Measurements from ENCODE around the gene C22orf39. TPM values are rescaled to one million over a fixed set of nuclear protein-coding genes. Genes with fewer than 3 reads are reported as not detected.
A peak's percentile ranks its signal among the peaks of the same experiment; 100 is the strongest.

C22orf39 gene
- total RNA-seq, 1 donor from 2014 or later, result 29.2 TPM

DNA sequence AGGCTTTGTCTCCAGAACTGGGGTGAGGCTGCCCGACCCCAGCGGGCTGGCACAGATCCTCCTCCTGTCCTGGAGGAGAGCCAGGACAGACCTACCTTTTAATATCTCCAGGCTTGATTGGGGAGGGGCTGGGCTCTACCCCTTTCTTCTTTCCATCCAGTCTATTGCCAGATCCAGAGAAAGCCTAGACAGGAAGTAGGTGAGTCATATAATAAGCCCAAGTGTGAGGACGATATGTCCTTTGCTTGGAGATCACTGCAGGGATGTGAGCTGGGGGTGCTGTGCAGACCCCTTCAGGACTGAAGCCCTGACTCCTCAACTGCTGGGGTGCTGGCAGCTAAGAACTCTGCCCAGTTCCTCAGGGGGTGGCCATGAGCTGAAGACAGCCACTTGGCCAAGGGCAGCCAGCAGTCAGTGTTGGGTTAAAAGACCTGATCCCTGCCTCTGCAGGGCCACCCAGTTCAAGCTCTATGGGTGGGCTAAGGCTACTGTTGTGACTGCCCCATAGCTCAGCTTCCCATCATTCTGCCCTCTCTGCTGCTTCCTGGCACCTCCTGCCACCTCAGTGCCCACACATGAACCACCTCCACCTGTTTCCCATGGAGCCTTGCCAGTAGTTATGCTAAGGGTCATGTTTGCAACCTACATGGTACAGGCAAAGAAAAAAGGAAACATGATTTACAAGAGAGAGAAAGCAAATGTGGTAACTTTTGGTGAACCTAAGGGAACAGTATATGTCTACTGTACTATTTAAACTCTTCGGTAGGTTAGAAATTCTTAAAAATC lies 8.3 kb upstream of the C22orf39 start:
- peak overlapping the region in 1 of 3 donors; percentile 40 for H3K9ac ChIP-seq (ENCODE audit: low read depth in 1 of 3, low read length in 3 of 3)
- no peak overlapping the region for H3K27ac ChIP-seq (ENCODE audit: low read depth, low read length)
- H3K4me1 ChIP-seq (ENCODE audit: control insufficient read depth in 3 of 3, insufficient read depth in 3 of 3, low read length in 3 of 3), result no peaks in the 10 kb centered on the region
- no peaks in the 10 kb centered on the region for H3K9me3 ChIP-seq (ENCODE audit: control insufficient read depth in 3 of 3, low read length in 3 of 3)
- peaks cover 67 to 81% (median 69%) of the 10 kb centered on the region in 3 donors for H3K36me3 ChIP-seq (ENCODE audit: control insufficient read depth in 3 of 3, insufficient read depth in 3 of 3, low read length in 3 of 3)
- H3K27me3 ChIP-seq (ENCODE audit: control insufficient read depth in 3 of 3, insufficient read depth in 3 of 3, low read length in 3 of 3), result no peaks in the 10 kb centered on the region
- no peak overlapping the region for H3K4me3 ChIP-seq (ENCODE audit: low read length in 3 of 3)

DNA sequence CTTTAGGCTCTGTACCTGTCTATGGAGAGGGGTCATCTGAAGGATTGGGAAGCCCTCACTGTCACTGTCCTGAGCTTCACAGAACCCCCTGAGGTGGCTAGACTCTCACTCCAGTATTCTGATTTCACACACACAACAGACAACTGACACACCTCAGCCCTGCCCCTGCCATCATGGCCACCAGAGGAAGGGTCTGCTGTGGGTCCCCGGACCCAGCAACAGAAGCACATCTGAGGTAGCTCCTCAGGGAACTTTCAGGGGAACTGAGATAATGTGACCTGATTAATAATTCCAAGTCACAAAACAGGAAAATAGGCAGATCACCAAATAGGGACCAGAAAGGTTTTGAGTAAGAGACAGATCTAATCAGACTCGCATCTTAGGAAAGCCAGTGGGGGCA lies 7.5 kb upstream of the C22orf39 start:
- Histone ChIP-seq H3K9ac (ENCODE audit: low read depth in 1 of 3, low read length in 3 of 3) (no peak overlapping the region), H3K27ac (ENCODE audit: low read depth, low read length) (no peak overlapping the region), H3K4me1 (ENCODE audit: control insufficient read depth in 3 of 3, insufficient read depth in 3 of 3, low read length in 3 of 3) (no peaks in the 10 kb centered on the region), H3K4me3 (ENCODE audit: low read length in 3 of 3) (no peak overlapping the region), H3K27me3 (ENCODE audit: control insufficient read depth in 3 of 3, insufficient read depth in 3 of 3, low read length in 3 of 3) (no peaks in the 10 kb centered on the region), H3K9me3 (ENCODE audit: control insufficient read depth in 3 of 3, low read length in 3 of 3) (no peaks in the 10 kb centered on the region), H3K36me3 (ENCODE audit: control insufficient read depth in 3 of 3, insufficient read depth in 3 of 3, low read length in 3 of 3) (peaks cover 64 to 82% (median 66%) of the 10 kb centered on the region in 3 donors)

DNA sequence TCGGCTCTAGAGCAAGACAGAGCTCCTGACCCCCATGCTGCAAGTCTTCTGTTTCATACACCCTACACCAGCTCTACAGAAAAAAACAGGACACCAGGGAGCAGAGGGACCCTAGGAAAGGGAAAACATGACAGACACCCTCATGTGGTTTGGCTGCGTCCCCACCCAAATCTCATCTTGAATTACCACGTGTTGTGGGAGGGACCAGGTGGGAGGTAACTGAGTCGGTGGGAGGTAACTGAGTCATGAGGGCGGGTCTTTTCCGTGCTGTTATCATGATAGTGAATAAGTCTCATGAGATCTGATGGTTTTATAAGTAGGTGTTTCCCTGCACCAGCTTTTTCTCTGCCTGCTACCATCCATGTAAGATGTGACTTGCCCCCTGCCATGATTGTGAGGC lies 6.6 kb upstream of the C22orf39 start:
- H3K9ac ChIP-seq (ENCODE audit: low read depth in 1 of 3, low read length in 3 of 3), result no peak overlapping the region
- no peaks in the 10 kb centered on the region for H3K4me1 ChIP-seq (ENCODE audit: control insufficient read depth in 3 of 3, insufficient read depth in 3 of 3, low read length in 3 of 3)
- H3K4me3 ChIP-seq (ENCODE audit: low read length in 3 of 3), result no peak overlapping the region
- no peaks in the 10 kb centered on the region for H3K9me3 ChIP-seq (ENCODE audit: control insufficient read depth in 3 of 3, low read length in 3 of 3)
- no peaks in the 10 kb centered on the region for H3K27me3 ChIP-seq (ENCODE audit: control insufficient read depth in 3 of 3, insufficient read depth in 3 of 3, low read length in 3 of 3)
- H3K36me3 ChIP-seq (ENCODE audit: control insufficient read depth in 3 of 3, insufficient read depth in 3 of 3, low read length in 3 of 3), result peaks cover 64 to 86% (median 66%) of the 10 kb centered on the region in 3 donors
- no peak overlapping the region for H3K27ac ChIP-seq (ENCODE audit: low read depth, low read length)

DNA sequence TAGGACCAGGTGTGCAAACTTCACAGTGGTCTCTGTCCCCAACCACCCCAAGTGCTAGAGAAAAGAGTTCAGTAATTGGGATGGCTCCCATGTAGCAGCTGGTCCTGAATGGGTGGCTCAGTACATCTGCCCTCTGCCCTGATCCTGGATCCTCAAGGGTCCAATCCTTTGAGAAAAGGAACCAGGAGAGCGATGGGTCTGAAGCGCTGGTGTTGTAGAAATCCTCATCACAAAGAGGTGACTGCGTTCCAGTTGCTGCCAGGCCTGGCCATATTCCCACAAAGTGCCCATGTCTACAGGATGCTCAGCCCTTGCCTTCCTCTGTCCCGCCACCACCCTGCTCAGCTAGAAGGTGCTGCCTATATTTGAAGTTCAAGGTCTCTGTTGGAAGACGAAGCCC lies 6.2 kb upstream of the C22orf39 start:
- Histone ChIP-seq H3K36me3 (ENCODE audit: control insufficient read depth in 3 of 3, insufficient read depth in 3 of 3, low read length in 3 of 3) (peaks cover 64 to 85% (median 64%) of the 10 kb centered on the region in 3 donors), H3K27ac (ENCODE audit: low read depth, low read length) (no peak overlapping the region), H3K4me1 (ENCODE audit: control insufficient read depth in 3 of 3, insufficient read depth in 3 of 3, low read length in 3 of 3) (peaks cover 0 to 4% (median 3%) of the 10 kb centered on the region in 3 donors), H3K27me3 (ENCODE audit: control insufficient read depth in 3 of 3, insufficient read depth in 3 of 3, low read length in 3 of 3) (no peaks in the 10 kb centered on the region), H3K9ac (ENCODE audit: low read depth in 1 of 3, low read length in 3 of 3) (peak overlapping the region in 1 of 3 donors; percentile 20), H3K4me3 (ENCODE audit: low read length in 3 of 3) (no peak overlapping the region), H3K9me3 (ENCODE audit: control insufficient read depth in 3 of 3, low read length in 3 of 3) (no peaks in the 10 kb centered on the region)

DNA sequence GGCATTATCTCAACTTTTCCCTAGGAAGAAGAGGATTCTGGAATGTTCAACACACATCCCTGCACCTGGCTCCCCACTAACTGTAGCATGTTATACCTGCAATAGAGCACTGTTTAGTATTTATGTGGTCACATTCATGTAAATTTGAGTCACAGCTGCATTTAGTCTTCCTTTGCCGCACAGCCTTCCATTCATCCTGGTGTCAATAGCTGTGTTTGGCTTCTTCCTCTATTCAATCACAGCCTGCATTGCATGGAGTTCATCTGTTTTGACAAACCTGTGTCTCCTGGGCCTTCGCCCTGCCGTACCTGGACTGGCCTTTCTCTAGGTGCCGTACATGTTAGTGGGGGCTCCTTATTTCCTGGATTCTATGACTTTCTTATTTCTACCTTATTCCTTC lies 4.1 kb upstream of the C22orf39 start:
- peaks cover 8 to 19% (median 17%) of the 10 kb centered on the region in 3 donors for H3K4me1 ChIP-seq (ENCODE audit: control insufficient read depth in 3 of 3, insufficient read depth in 3 of 3, low read length in 3 of 3)
- no peak overlapping the region for H3K9ac ChIP-seq (ENCODE audit: low read depth in 1 of 3, low read length in 3 of 3)
- no peaks in the 10 kb centered on the region for H3K27me3 ChIP-seq (ENCODE audit: control insufficient read depth in 3 of 3, insufficient read depth in 3 of 3, low read length in 3 of 3)
- no peaks in the 10 kb centered on the region for H3K9me3 ChIP-seq (ENCODE audit: control insufficient read depth in 3 of 3, low read length in 3 of 3)
- no peak overlapping the region for H3K27ac ChIP-seq (ENCODE audit: low read depth, low read length)
- H3K4me3 ChIP-seq (ENCODE audit: low read length in 3 of 3), result no peak overlapping the region
- H3K36me3 ChIP-seq (ENCODE audit: control insufficient read depth in 3 of 3, insufficient read depth in 3 of 3, low read length in 3 of 3), result peaks cover 51 to 67% (median 51%) of the 10 kb centered on the region in 3 donors

DNA sequence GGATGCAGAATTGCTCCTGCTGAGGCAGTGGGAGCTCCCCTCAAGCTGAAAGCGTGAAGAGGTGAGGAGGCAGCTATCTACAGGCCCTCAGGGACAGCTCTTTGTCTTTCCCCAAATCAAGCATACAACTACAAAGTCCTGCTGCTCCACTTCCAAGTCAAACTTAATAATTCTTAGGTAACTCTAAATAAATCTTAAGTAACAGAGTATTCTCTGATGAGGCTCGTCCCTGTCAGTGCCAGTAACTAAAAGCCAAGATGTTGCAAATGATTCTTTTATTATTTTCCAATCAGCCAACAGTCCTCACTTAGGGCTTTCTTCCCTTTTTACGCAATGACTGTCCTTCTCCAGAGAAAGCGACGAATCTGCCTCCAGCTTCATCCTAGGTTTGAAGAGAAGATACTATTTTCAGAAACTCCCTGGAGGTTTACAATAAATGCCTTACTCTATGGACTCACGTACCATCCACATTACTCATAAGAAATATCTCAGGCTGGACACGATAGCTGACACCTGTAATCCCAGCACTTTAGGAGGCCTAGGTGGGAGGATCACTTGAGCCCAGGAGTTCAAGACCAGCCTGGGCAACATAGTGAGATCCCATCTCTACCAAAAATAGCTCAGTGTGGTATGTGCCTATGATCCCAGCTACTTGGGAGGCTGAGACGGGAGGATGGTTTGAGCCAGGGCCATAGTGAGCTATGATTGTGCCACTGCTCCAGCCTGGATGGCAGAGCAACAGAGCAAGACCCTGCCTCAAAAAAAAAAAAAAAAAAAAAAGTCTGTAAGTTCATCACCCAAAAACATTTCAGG lies 3.1 kb upstream of the C22orf39 start:
- Histone ChIP-seq H3K4me3 (ENCODE audit: low read length in 3 of 3) (no peak overlapping the region), H3K9me3 (ENCODE audit: control insufficient read depth in 3 of 3, low read length in 3 of 3) (no peaks in the 10 kb centered on the region), H3K36me3 (ENCODE audit: control insufficient read depth in 3 of 3, insufficient read depth in 3 of 3, low read length in 3 of 3) (peaks cover 41 to 57% (median 41%) of the 10 kb centered on the region in 3 donors), H3K27ac (ENCODE audit: low read depth, low read length) (no peak overlapping the region), H3K9ac (ENCODE audit: low read depth in 1 of 3, low read length in 3 of 3) (no peak overlapping the region), H3K27me3 (ENCODE audit: control insufficient read depth in 3 of 3, insufficient read depth in 3 of 3, low read length in 3 of 3) (no peaks in the 10 kb centered on the region), H3K4me1 (ENCODE audit: control insufficient read depth in 3 of 3, insufficient read depth in 3 of 3, low read length in 3 of 3) (peaks cover 13 to 27% (median 26%) of the 10 kb centered on the region in 3 donors)

DNA sequence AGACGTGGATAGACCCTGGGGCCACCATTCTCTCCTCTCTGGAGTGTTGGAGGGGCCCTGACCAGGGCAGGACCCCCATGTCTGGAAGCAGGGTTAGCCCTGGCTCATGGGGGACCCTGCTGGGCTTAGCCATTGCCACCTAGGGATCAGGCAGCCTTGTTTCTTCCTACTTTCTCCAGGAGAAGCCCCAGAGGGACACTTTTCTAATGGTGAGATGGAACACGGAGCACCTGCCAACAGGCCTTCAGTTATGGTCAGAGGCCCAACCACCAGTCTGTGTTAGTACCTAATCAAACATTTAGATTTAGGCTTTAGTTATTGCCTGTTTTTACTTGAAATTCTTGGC lies 1.9 kb upstream of the C22orf39 start:
- Histone ChIP-seq H3K9ac (ENCODE audit: low read depth in 1 of 3, low read length in 3 of 3) (no peak overlapping the region), H3K27ac (ENCODE audit: low read depth, low read length) (no peak overlapping the region), H3K4me3 (ENCODE audit: low read length in 3 of 3) (no peak overlapping the region), H3K4me1 (ENCODE audit: control insufficient read depth in 3 of 3, insufficient read depth in 3 of 3, low read length in 3 of 3) (peaks cover 13 to 36% (median 27%) of the 10 kb centered on the region in 3 donors), H3K9me3 (ENCODE audit: control insufficient read depth in 3 of 3, low read length in 3 of 3) (no peaks in the 10 kb centered on the region), H3K27me3 (ENCODE audit: control insufficient read depth in 3 of 3, insufficient read depth in 3 of 3, low read length in 3 of 3) (no peaks in the 10 kb centered on the region), H3K36me3 (ENCODE audit: control insufficient read depth in 3 of 3, insufficient read depth in 3 of 3, low read length in 3 of 3) (peaks cover 32 to 50% (median 34%) of the 10 kb centered on the region in 3 donors)

DNA sequence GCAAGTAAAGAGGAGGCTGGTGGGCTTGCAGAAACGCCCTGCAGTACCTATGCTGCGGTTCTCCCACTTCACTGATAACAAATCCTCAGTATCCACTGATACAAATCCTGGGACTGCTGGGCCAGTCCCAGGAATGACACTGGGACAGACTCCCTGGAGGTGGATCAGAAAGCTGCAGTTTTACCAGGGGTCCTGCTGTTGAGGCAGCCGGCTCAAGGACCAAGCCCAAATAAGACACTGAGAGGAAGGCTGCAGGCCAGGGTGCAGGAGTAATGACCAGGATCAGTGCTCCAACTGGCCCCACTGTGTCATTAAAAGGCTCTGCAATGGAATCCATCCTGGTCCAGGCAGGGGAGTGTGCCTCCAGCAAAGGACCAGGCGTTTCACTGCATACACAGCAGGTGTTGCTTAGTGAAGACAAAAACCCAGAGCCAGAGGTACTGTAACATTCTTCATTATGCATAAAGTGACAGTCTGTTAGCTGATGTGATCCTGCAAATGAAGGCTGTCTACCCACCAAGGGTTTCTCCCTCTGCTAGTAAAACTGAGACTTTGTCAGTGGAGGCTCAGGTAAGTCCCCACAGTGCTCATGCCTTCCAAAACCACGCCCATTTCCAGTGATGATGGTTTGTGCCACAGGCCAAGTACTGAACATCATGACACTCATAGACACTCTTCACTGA lies 1.4 kb upstream of the C22orf39 start:
- Histone ChIP-seq H3K27me3 (ENCODE audit: control insufficient read depth in 3 of 3, insufficient read depth in 3 of 3, low read length in 3 of 3) (no peaks in the 10 kb centered on the region), H3K9ac (ENCODE audit: low read depth in 1 of 3, low read length in 3 of 3) (peak overlapping the region in 1 of 3 donors; percentile 96), H3K9me3 (ENCODE audit: control insufficient read depth in 3 of 3, low read length in 3 of 3) (no peaks in the 10 kb centered on the region), H3K27ac (ENCODE audit: low read depth, low read length) (peak overlapping the region; percentile 89), H3K4me3 (ENCODE audit: low read length in 3 of 3) (no peak overlapping the region), H3K4me1 (ENCODE audit: control insufficient read depth in 3 of 3, insufficient read depth in 3 of 3, low read length in 3 of 3) (peaks cover 17 to 42% (median 31%) of the 10 kb centered on the region in 3 donors), H3K36me3 (ENCODE audit: control insufficient read depth in 3 of 3, insufficient read depth in 3 of 3, low read length in 3 of 3) (peaks cover 33 to 49% (median 34%) of the 10 kb centered on the region in 3 donors)

DNA sequence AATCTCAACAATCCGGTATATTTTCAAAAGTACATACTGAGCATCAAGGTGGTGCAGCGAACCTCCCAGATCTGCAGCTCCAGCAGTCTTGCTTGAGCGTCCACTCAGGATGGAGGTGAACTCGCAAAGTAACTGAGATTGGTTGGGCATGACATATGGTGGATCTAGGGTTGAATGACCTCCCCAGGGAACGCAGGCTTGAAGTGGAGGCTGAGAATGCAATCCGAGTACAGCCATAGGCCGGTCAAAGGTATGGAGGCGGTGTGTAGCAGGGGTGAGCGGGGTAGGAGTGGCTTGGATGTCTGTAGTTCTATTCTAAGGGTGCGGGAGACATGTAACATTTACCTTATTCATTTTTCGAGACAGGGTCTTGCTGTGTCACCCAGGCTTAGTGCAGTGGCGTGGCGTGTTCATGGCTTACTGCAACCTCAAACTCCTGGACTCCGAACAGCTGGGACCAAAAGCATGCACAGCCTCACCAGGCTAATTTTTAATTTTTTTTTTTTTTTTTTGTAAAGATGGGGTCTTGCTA lies 631 bp upstream of the C22orf39 start:
- H3K4me1 ChIP-seq (ENCODE audit: control insufficient read depth in 3 of 3, insufficient read depth in 3 of 3, low read length in 3 of 3), result peaks cover 24 to 49% (median 38%) of the 10 kb centered on the region in 3 donors
- peak overlapping the region; percentile 89 for H3K27ac ChIP-seq (ENCODE audit: low read depth, low read length)
- H3K4me3 ChIP-seq (ENCODE audit: low read length in 3 of 3), result peak overlapping the region; percentile 80 to 91 (median 84)
- H3K9me3 ChIP-seq (ENCODE audit: control insufficient read depth in 3 of 3, low read length in 3 of 3), result no peaks in the 10 kb centered on the region
- no peaks in the 10 kb centered on the region for H3K27me3 ChIP-seq (ENCODE audit: control insufficient read depth in 3 of 3, insufficient read depth in 3 of 3, low read length in 3 of 3)
- H3K9ac ChIP-seq (ENCODE audit: low read depth in 1 of 3, low read length in 3 of 3), result peak overlapping the region; percentile 80 to 96 (median 86)
- H3K36me3 ChIP-seq (ENCODE audit: control insufficient read depth in 3 of 3, insufficient read depth in 3 of 3, low read length in 3 of 3), result peaks cover 30 to 48% (median 34%) of the 10 kb centered on the region in 3 donors
